Head of caudate nucleus (tissue), 42 donors: ENCODE measurements around the gene GGT6.

Experiments used
- DNase-seq, 42 donors: peaks; one replicate each; pipeline versions ENCODE4 v3.0.0 to v3.0.0-alpha.2; 2020 to 2021; ENCODE audit warnings: mixed read lengths in 7 of 42
- intact Hi-C: fragments of 100-400 bp; cut with DNase I; formaldehyde crosslinking; loops from one replicate; pipeline ENCODE4 v1.15.0; 2022

Gene GGT6

DNA sequence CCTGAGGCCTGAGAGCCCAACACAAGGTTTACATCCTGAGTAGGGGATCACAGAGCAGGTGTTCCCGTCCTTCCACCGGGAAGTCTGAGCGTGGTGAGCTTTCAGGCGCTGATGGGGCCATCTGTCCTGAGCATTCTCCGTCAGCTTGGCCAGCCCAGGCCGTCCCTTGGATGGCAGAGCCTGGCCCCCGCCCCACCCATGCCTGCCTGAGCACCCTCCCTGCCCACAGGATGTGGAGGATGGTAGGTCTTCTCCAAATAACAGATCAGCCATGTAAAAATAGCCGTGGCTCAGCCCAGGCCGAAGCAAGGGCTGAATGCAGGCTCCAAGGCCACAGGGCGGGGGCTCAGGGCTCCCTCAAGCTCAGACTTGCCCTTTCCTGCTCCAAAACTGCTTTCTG, 41.5 kb downstream of the GGT6 start:
- intact Hi-C loops: no loop called here

DNA sequence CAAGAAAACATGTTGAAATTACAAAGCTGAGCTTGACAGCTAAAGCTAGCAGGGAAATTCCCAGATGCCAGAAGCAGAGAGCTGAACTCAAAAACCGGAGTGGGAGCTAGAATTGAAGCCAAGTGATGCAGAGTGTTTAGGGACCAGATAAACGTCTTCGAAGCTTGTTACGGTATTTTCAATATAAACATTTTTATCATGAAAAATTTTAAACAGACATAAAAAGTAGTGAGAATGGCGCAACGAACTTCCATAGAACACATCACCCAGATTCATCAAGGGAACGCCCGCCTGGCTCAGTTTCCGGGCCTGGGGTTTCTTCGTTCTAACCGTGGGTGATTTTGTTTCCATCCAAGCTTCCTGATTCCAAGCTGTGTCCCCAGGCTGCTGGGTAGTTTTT, 43.6 kb downstream of the GGT6 start:
- DNase-seq: no peak
- intact Hi-C loops: no loop called here

More for the DNA sequence above, 41.5 kb downstream of the GGT6 start:
- no peak for DNase-seq

DNA sequence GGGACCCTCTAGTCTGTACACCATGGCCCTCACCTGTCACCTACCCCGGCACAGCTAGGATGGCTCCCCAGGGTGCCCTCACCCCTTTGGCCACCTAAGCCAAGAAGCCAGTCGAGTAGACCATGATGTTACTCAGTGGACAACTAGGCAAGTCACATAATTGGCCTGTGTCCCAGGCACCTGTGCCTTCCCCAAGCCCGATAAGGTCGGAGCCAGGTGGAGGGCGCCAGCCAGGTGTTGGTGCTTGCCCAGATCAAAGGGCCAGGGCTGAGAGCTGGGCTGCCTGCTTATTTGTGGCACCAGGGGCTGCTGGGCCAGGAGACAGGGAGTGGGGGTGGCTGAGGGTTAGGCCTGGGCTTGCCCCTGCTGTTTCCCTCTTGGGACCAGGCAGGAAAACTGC, 44.9 kb downstream of the GGT6 start:
- no peak for DNase-seq
- intact Hi-C loops: no loop called here

DNA sequence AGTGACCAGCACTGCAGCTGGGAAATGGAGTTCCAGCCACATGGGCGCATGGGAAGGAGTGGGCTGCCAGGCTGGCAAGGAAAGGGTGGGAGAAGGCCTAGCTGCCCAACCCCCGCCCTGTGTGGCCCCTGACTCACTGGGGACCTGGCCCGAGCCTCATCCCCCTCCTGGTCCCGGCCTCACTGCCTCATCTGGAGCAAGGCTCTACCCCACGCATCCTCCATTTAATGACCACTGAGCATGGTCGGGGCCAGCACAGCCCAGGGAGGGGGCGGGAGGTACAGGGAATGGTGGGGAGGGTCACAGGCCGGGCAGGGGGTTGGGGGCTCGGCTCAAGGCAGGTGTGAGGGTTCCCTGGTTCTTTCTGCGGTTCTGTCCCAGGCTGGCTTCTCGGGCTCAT, 45.6 kb downstream of the GGT6 start:
- intact Hi-C loops: no loop called here
- no peak for DNase-seq

DNA sequence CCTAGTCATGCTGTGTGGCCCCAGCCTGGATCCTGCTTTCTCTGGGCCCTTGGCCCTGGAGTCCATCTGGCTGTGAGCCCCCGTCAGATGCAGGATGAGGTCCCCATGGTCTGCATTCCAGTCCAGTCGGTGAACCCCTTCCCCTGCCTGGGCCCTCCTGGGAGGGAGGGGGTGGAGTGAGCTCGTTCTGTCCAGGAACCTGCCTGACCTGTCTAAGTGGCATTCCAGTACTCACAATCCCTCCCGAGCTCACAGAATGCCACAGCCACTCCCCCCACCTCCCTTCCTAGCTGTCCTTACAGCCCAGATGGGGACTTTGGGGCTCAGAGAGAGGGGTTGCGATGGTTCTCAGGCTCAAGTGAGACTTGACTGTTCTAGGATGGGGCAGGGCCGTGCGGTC, 46.2 kb downstream of the GGT6 start:
- no peak for DNase-seq

DNA sequence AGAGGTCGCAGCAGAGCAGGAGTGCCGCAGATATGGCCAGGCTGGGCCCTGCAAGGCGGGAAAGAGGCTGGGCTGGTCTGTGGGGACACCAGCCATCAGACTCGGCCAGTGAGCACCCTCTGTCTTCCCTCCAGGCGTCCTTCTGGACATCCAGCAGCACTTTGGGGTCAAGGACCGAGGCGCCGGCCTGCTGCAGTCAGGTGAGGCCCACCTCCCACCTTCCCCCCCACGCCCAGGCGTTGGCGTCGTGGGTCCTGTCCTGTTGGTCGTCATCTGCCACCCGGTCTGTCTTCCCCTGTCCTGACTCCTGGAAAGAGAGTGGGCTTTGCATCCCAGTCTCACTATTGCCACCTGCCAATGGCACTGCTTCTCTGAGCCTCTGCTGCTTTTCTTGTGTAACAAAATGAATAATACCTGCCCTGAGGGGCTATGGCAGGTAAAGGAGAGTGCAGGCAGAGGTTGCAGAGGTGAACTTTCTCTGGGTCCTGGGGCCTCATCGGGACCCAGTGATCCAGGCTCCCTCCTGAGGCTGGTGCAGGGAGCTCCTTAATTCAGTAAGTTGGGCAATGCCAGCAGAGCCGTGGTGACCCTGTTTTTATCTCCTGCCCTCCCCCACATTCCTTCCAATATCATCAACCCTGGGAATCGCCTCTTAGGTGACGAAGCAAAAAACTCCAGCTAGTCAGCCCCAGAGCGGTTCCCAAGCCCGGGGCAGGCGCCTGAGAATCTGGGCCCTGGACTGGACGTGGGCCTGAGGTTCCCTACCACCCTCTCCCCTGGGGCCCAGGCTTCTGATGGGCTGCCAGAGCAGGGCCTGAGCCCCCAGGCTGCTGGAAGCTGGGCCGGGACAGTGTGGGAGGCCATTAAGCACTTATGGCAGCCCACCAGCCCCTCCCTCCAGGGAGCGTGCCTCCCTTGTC, 47.0 kb downstream of the GGT6 start:
- intact Hi-C loops: no loop called here

More for the DNA sequence above, 46.2 kb downstream of the GGT6 start:
- intact Hi-C loops: no loop called here

DNA sequence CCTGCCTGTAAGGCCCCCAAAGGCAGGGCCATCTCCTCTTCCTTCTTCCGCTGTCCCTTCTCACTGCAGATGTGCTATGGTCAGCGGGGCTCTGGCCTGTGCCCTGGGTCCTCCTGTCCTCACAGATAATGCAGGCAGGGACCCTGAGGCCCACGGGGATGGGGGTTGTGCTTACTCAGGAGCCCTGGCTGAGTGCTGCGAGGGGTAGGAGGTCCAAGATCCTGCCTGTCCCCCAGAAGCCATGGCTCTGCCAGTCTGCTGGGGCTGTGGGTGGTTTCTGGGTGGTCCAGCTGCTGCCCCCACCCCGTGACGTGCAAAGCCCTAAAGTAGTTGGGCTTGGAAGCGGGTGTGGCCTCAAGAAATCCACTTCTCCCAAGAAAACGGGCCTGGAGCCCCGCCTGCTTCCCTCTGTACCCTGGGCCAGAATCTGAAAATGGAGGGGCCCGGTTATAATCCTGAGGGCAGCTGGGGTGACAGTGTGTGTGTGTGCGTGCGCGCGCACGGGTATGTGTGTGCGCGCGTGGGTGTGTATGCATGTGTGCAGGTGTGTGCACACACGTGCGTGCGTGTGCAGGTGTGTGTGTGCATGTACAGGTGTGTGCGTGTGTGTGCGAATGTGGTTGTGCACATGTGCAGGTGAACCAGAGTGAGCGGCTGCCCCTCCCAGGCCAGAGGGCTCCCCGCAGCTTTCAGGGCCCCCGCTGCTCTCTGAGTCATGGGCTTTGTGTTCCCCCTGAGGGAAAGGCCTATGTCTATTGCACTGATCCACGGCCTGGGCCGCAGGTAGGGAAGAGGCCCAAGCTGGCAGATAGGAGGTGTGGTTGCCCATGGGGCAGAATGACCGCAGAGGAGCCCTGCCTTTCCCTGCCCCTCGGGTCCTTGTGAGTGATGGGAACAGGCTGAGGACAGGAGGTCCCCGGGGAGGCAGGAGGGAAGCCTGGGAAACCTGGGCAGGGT, 47.9 kb downstream of the GGT6 start:
- no peak for DNase-seq
- intact Hi-C loops: no loop called here

More for the DNA sequence above, 47.0 kb downstream of the GGT6 start:
- no peak for DNase-seq

DNA sequence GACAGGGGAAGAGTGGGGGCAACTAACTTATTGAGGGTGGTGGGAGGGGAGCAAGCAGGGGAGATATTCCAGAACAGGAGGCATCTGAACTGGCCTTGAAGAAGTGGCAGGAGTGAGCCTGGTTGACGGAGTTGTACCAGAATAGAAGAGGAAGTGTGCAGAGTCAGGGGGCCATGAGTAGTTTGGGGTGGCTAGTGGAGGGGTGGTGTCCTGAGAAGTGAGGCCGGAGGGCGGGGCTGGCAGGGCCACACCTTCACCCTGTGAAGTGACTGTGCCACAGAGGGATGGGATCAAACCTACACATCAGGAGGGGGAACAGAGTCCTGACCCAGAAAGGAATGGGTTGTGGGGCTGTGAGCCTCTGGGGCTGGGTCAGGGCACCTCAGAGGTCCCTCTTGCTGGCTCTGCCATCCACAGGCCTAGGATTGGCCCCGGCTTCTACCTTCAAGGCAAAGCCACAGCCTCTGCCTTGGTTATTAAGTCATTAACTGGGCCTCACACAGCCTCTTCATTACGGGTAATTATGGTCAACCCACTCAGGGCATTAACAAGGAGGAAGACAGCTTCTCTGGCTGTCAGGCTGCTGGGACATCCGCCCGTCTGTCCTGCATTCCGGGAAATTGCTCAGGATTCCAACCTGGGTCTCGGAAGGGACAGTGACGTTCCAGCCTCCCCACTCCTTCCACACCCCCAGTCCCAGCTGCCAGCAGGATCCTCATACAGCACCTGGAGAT, 49.0 kb downstream of the GGT6 start:
- intact Hi-C loops: no loop called here
- peak in 3 of 42 donors; percentile 20 to 48 (median 43) for DNase-seq

DNA sequence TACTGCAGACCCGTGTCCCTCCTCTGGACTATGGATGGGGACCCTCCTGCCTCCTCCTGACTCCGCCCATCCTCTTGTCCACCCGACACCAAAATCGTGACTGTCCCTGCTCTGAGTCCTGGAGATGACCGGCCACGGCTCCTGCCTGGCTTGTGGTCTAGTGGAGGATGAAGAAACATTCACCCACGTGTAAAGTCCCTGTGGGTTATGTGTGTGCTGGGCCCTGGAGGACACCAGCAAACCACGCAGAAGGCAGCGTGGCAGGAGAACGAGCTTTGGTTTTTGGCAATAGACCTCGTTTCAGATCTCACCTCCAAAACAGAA, 49.8 kb downstream of the GGT6 start:
- DNase-seq: peak in 1 of 42 donors; percentile 28
- intact Hi-C loops: no loop called here

DNA sequence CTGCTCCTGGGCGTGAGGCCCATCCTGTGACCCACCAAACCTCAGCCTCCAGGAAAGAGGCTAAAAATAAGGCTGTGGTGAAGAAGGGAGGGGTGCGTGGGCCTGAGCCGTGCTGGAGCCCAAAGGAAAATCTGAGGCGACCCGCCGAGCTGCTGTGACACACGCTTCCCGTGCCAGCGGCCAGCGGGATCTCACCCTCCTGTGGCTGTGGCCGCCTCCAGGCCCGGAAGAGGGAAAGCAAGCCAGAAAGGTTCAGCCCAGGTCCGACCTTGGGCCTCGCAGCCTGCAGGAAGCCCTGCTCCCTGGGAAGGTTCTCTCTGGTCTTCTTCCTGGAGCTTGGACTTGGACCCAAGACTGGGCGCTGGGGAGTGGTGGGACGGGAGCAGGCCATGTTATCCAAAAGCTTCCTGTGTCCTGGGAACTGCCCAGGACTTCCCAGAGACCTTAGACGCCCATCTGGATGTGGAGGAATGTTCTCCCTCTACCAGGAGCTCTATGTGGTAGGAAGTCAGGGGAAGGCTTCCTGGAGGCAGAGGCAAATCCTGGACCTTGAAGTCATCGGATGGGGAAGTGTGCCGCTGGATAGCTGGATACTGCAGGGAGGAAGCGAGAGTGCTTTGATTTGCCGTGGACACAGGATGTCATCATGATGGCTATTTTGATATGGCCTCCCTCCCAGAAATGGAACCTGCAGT, 50.3 kb downstream of the GGT6 start:
- no peak for DNase-seq
- intact Hi-C loops: no loop called here

DNA sequence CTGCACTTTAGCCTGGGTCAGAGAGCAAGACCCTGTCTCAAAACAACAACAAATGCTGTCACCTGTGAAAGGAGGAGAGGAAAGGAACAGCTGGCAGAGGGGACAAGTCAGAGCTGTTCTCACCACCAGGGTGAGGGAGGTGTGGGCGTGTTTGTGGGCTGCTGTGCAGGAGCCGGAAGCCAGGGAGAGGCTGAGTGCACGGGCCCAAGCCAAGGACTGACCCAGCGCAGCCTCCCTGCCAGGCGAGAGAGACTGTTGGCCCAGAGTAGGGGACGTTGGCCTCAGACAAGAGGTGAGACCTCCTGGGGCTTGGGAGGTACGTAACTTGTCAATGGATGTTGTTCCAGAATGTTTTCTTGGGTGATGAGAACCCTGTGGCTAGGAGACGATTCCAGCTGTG, 51.0 kb downstream of the GGT6 start:
- intact Hi-C loops: no loop called here
- DNase-seq: no peak

DNA sequence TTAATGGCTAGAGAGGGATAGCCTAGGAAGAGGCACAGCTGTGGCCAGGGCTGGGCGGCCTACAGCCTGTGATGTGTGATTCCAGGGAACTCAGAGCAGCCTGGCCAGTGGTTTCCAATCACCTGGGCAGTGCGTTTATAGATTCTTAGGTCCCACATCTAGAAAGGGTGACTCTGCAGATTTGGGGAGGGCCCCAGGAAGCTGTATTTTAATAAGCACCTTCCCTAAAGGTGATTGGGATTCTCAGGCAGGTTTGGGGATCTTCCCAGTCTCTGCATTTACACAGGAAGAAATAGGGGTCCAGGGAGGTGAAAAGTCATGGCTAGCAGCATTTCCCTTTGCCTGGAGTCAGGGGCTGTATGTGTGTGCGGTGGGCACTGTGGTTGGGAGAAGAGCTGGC, 52.2 kb downstream of the GGT6 start:
- intact Hi-C loops: no loop called here

DNA sequence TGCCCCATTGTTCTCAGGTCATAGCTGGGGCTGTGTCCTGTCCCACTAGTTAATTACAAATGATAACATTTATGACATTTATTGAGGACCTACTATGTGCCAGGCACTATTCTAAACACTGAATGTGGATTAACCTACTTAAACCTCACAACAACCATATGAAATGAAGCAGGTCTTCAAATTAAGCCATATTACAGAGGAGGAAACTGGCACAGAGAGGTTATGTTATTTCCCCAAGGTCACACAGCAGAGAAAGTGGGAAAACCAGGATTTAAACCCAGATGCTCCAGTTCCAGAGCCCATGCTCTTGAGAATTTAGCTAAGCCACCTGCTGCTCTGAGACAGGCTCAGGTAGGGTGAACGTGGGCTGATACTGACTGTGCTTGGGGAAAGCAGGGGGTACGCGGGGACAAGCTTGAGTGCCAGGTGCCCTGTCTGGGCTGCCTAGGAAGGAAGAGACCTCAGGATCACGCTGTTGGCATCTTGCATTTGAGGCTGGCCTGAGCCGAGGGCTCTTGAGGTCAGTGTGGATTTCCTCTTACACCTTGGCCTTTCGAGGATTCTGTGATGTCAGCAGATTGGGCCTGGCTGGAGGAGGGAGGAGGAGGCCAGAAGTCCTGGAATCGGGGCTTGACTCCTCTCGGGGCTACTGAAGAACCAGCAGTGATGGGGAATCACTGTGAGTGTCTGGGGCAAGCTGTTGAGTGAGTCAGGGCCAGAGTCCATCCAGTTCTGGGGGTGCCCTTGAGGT, 52.8 kb downstream of the GGT6 start:
- intact Hi-C loops: no loop called here
- no peak for DNase-seq

More for the DNA sequence above, 52.2 kb downstream of the GGT6 start:
- no peak for DNase-seq
